K562 (cell line): ENCODE measurements around the gene CD68. TPM values are rescaled to one million over a fixed set of nuclear protein-coding genes. Genes with fewer than 3 reads are reported as not detected.

ENCODE experiments used
- CBFA2T2 ChIP-seq: fragments of 450-650 bp; conservative IDR thresholded peaks from 2 replicates; pipeline ENCODE4 v1.6.1; 2017; ENCODE audit warnings: mild to moderate bottlenecking
- ETV1 ChIP-seq: fragments of 450-650 bp; conservative IDR thresholded peaks from 2 replicates; pipeline ENCODE4 v1.6.1; 2016; ENCODE audit warnings: missing genetic modification characterization, control low read depth, low read depth, missing compliant biosample characterization
- FOXA1 ChIP-seq: fragments of 450-650 bp; IDR thresholded peaks from 2 replicates; pipeline ENCODE4 v1.6.1; 2016; ENCODE audit warnings: mild to moderate bottlenecking, borderline replicate concordance
- GATA2 ChIP-seq: sonication (generic); formaldehyde crosslinking; IDR thresholded peaks from 2 replicates; pipeline ENCODE4 v1.4.0; 2020; ENCODE audit warnings: mild to moderate bottlenecking, missing genetic modification reagents
- GATAD2A ChIP-seq: fragments of 450-650 bp; IDR thresholded peaks from 2 replicates; pipeline ENCODE4 v1.6.1; 2017
- HDAC1 ChIP-seq, 2 experiments: fragments of 450-650 bp; IDR thresholded peaks; 2 replicates each; pipeline ENCODE4 v1.6.1; 2016 to 2017; ENCODE audit warnings: inconsistent platforms in 1 of 2, mild to moderate bottlenecking in 1 of 2, moderate library complexity in 1 of 2
- KLF16 ChIP-seq: IDR thresholded peaks from 2 replicates; pipeline ENCODE4 v1.6.1; 2016; ENCODE audit warnings: antibody characterized with exemption
- SLC30A9 ChIP-seq: fragments of 250-450 bp; sonication (Bioruptor Pico); IDR thresholded peaks from 2 replicates; pipeline ENCODE4 v1.8.0; 2022; ENCODE audit warnings: mild to moderate bottlenecking, moderate library complexity
- TRIM24 ChIP-seq, 2 experiments: fragments of 450-650 bp; IDR thresholded peaks; 2 replicates each; pipeline ENCODE4 v1.6.1; 2016
- U2AF1 ChIP-seq: fragments of 200-400 bp; formaldehyde crosslinking; optimal IDR thresholded peaks from 2 replicates; pipeline ENCODE3; 2017; ENCODE audit warnings: mild to moderate bottlenecking, low read depth, low read length, moderate library complexity
- ZNF133 ChIP-seq: fragments of 250-450 bp; sonication (Bioruptor Pico); IDR thresholded peaks from 2 replicates; pipeline ENCODE4 v1.4.0; 2020; ENCODE audit warnings: mild to moderate bottlenecking
- ZNF41 ChIP-seq: fragments of 250-450 bp; sonication (Bioruptor Pico); conservative IDR thresholded peaks from 2 replicates; pipeline ENCODE4 v1.4.0; 2020; ENCODE audit warnings: mild to moderate bottlenecking
- ZNF583 ChIP-seq: fragments of 250-450 bp; sonication (Bioruptor Pico); IDR thresholded peaks from 2 replicates; pipeline ENCODE4 v1.4.0; 2020
- ZNF717 ChIP-seq: fragments of 250-450 bp; sonication (Bioruptor Pico); IDR thresholded peaks from 2 replicates; pipeline ENCODE4 v1.5.0; 2021
- ZNF79 ChIP-seq: fragments of 250-450 bp; sonication (Bioruptor Pico); IDR thresholded peaks from 2 replicates; pipeline ENCODE4 v1.4.0; 2020; ENCODE audit warnings: low read depth, mild to moderate bottlenecking, moderate library complexity
- polyA plus RNA-seq, 8 experiments: library from polyadenylated mRNA; depleted of rRNA in 4 of 8; stranded (reverse) in 5 of 8; unstranded in 3 of 8; fragments of >200 nt; fragmentation: Nextera tagmentation in 2 of 8; fragmentation: Illumina TruSeq in 1 of 8; extraction: Ambion mirVana in 2 of 8; extraction: Trizol in 1 of 8; gene quantifications; 2 replicates each; pipeline versions ENCODE4 v1.2.1 to v1.2.3, GENCODE V29; 2011 to 2014; ENCODE audit warnings: inconsistent platforms in 1 of 8, missing spikeins in 1 of 8
- total RNA-seq, 7 experiments: library from RNA; depleted of rRNA in 6 of 7; stranded (reverse); fragments of >200 nt in 6 of 7; fragmentation: Illumina TruSeq in 2 of 7; extraction: Trizol in 2 of 7; gene quantifications; 2 replicates each; pipeline versions ENCODE4 v1.2.1 to v1.2.3, GENCODE V29; 2011 to 2021; ENCODE audit warnings: low replicate concordance in 1 of 7
- TF ChIP-seq, protein P1 (sequence below): fragments of 450-650 bp; IDR thresholded peaks from 2 replicates; pipeline ENCODE4 v1.6.1; 2016; ENCODE audit warnings: borderline replicate concordance
- TF ChIP-seq, protein P2 (sequence below): fragments of 250-450 bp; sonication (Bioruptor Pico); IDR thresholded peaks from 2 replicates; pipeline ENCODE4 v1.4.0; 2020; ENCODE audit warnings: mild to moderate bottlenecking, moderate library complexity, borderline replicate concordance
- TF ChIP-seq, protein P3 (sequence below): IDR thresholded peaks from 3 replicates; pipeline ENCODE4 v1.6.1; 2011; ENCODE audit warnings: borderline replicate concordance, mild to moderate bottlenecking; ENCODE audit not compliant: insufficient read length, insufficient read depth
- TF ChIP-seq, protein P4 (sequence below): sonication (generic); formaldehyde crosslinking; IDR thresholded peaks from 2 replicates; pipeline ENCODE4 v1.8.0; 2022; ENCODE audit warnings: mild to moderate bottlenecking, missing genetic modification reagents
- TF ChIP-seq, protein P5 (sequence below): fragments of 200-400 bp; formaldehyde crosslinking; IDR thresholded peaks from 2 replicates; pipeline ENCODE4 v1.6.1; 2017; ENCODE audit warnings: mild to moderate bottlenecking, low read depth, low read length, moderate library complexity

CD68 gene
- total and polyA plus RNA-seq, 9 of the 15 experiments (the other 6 are each of a cell fraction or from before 2014, with no cell fraction given): 28.2 to 89.8 (median 37.7) TPM

DNA sequence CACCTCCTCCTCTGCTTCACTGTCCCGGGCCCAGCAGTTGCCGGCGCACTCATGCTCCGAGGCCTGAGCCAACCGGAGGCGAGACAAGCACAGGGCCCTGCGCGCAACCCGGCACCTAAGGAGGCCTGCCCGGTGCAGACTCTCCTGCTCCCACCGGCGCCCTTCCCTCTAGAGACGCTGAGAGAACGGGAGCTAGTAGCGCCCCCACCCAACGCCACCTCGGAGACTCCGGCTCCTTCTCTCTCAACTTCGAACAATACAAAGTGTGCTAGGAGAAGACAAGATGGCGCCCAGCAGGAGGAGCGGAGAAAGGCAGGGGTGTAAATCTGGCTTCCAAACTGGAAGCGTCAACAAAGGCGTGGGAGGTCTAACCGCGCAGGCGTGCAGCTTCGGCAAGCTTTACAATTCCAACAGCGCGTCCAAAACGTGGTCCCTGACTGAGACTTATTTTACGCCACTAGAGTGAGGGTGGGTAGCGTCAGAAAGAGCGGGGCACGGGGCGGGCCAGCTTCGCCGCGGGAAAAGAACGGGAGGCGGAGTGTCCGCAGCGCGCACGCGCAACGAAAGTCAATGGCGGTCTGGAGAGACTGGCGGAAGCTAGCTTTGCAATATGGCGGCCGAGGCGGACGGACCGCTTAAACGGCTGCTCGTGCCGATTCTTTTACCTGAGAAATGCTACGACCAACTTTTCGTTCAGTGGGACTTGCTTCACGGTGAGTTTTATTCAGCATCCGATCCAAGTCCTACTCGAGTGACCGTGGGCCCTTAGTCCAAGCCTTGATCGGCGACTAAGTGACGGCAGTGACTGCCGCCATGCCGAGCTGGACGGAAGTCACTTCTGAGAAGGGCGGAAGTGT lies 4.0 kb downstream of the CD68 start, which contains the start of gene MPDU1 (continued):
- TF ChIP-seq ZNF79 (CRISPR knock-in tag): no peak
- TF ChIP-seq ZNF41: no peak
- no peak for TF ChIP-seq ZNF133 (CRISPR knock-in tag)
- no peak for TF ChIP-seq ZNF717 (CRISPR knock-in tag)
- TF ChIP-seq, protein P1, sequence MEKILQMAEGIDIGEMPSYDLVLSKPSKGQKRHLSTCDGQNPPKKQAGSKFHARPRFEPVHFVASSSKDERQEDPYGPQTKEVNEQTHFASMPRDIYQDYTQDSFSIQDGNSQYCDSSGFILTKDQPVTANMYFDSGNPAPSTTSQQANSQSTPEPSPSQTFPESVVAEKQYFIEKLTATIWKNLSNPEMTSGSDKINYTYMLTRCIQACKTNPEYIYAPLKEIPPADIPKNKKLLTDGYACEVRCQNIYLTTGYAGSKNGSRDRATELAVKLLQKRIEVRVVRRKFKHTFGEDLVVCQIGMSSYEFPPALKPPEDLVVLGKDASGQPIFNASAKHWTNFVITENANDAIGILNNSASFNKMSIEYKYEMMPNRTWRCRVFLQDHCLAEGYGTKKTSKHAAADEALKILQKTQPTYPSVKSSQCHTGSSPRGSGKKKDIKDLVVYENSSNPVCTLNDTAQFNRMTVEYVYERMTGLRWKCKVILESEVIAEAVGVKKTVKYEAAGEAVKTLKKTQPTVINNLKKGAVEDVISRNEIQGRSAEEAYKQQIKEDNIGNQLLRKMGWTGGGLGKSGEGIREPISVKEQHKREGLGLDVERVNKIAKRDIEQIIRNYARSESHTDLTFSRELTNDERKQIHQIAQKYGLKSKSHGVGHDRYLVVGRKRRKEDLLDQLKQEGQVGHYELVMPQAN: peak; percentile 46; the same call in 1 of the 2 replicates
- TF ChIP-seq U2AF1: no peak
- TF ChIP-seq SLC30A9: no peak
- TF ChIP-seq CBFA2T2: no peak
- TF ChIP-seq, protein P2, sequence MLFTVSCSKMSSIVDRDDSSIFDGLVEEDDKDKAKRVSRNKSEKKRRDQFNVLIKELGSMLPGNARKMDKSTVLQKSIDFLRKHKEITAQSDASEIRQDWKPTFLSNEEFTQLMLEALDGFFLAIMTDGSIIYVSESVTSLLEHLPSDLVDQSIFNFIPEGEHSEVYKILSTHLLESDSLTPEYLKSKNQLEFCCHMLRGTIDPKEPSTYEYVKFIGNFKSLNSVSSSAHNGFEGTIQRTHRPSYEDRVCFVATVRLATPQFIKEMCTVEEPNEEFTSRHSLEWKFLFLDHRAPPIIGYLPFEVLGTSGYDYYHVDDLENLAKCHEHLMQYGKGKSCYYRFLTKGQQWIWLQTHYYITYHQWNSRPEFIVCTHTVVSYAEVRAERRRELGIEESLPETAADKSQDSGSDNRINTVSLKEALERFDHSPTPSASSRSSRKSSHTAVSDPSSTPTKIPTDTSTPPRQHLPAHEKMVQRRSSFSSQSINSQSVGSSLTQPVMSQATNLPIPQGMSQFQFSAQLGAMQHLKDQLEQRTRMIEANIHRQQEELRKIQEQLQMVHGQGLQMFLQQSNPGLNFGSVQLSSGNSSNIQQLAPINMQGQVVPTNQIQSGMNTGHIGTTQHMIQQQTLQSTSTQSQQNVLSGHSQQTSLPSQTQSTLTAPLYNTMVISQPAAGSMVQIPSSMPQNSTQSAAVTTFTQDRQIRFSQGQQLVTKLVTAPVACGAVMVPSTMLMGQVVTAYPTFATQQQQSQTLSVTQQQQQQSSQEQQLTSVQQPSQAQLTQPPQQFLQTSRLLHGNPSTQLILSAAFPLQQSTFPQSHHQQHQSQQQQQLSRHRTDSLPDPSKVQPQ (CRISPR knock-in tag): no peak
- no peak for TF ChIP-seq GATAD2A
- TF ChIP-seq TRIM24 (IDR thresholded peaks at IDR 0.05): peak in 1 of 2 experiments; percentile 81; a peak in 1 of 4 replicates
- TF ChIP-seq FOXA1: no peak
- TF ChIP-seq, protein P3, sequence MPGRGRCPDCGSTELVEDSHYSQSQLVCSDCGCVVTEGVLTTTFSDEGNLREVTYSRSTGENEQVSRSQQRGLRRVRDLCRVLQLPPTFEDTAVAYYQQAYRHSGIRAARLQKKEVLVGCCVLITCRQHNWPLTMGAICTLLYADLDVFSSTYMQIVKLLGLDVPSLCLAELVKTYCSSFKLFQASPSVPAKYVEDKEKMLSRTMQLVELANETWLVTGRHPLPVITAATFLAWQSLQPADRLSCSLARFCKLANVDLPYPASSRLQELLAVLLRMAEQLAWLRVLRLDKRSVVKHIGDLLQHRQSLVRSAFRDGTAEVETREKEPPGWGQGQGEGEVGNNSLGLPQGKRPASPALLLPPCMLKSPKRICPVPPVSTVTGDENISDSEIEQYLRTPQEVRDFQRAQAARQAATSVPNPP: no peak
- TF ChIP-seq, protein P4, sequence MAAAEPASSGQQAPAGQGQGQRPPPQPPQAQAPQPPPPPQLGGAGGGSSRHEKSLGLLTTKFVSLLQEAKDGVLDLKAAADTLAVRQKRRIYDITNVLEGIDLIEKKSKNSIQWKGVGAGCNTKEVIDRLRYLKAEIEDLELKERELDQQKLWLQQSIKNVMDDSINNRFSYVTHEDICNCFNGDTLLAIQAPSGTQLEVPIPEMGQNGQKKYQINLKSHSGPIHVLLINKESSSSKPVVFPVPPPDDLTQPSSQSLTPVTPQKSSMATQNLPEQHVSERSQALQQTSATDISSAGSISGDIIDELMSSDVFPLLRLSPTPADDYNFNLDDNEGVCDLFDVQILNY (CRISPR knock-in tag): peak; percentile 86; the same call in 1 of the 2 replicates
- TF ChIP-seq ETV1 (tag): no peak; the same call in none of the 2 replicates
- TF ChIP-seq KLF16: peak; percentile 56; the same call in 1 of the 2 replicates
- peak in 1 of 2 experiments; percentile 54; a peak in 2 of 4 replicates for TF ChIP-seq HDAC1 (IDR thresholded peaks at IDR 0.05)
- no peak for TF ChIP-seq GATA2 (CRISPR knock-in tag)
- no peak; the same call in 1 of the 2 replicates for TF ChIP-seq ZNF583 (CRISPR knock-in tag)
- TF ChIP-seq, protein P5, sequence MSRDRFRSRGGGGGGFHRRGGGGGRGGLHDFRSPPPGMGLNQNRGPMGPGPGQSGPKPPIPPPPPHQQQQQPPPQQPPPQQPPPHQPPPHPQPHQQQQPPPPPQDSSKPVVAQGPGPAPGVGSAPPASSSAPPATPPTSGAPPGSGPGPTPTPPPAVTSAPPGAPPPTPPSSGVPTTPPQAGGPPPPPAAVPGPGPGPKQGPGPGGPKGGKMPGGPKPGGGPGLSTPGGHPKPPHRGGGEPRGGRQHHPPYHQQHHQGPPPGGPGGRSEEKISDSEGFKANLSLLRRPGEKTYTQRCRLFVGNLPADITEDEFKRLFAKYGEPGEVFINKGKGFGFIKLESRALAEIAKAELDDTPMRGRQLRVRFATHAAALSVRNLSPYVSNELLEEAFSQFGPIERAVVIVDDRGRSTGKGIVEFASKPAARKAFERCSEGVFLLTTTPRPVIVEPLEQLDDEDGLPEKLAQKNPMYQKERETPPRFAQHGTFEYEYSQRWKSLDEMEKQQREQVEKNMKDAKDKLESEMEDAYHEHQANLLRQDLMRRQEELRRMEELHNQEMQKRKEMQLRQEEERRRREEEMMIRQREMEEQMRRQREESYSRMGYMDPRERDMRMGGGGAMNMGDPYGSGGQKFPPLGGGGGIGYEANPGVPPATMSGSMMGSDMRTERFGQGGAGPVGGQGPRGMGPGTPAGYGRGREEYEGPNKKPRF: no peak
